HG03175 (cell line): ENCODE data around the gene PRELID1.

Experiments
- ATAC-seq: cut with Tn5 transposase; IDR thresholded peaks from one replicate; pipeline ENCODE4 v1.9.1; 2021; ENCODE audit warnings: mild to moderate bottlenecking, moderate library complexity; ENCODE audit not compliant: unreplicated experiment

PRELID1 gene

DNA sequence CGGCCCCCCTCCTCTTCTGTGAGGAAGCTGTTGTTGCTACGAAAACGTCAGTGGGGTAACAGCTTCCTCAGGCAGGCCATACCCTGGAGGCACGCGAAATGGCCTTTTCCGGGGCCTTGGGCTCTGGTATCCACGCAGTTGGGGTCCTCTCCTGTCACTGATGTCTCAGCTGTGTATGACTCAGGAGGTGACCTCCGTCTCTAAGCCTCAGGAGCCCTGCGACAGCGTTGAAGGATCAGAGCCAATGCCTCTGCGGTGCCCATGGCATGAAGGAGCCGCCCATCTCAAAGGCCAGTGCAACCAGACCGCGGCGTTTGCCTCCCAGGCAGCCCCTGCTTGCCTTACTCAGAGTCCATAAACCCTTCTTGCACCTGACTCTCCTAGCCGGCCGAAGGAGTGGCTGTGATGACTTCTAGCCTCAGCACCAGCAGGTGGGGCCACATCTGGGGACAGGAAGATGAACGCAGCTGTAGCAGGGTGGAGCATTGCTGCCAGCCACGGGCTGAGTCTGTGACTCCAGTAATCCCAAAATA, 9.1 kb downstream of the PRELID1 start:
- ATAC-seq: peak; percentile 20

DNA sequence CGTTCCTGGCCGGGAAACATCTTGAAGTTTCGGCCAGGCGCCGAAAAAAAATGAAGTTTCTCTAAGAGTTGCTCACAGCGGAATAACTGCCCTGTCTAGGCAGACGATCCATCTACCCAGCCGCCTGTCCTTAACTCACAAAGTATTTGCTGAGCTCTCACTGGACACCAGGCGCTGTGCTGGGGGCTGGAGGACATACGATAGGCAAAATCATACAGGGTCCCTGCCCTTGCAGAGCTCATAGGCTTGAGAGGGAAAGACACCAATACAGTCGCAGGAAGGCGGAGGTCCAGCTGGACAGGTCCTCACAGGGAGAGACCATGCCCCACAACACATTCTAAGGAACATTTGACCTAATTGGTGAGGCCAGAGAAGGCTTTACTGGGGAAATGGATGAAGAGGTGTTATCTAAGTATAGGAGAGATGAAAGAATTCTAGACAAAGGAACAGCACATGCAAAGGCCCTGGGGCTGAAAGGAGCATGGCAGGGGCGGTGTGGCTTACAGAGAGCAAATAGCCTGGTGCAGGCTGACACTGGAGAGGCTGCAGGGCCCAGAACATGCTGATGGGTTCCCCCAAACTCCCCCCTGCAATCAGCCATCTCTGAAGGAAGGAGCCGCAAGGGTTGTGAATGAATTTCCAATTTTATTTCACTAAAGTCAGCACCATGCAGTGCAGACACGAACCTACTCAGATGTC, 10.1 kb downstream of the PRELID1 start:
- no peak for ATAC-seq

DNA sequence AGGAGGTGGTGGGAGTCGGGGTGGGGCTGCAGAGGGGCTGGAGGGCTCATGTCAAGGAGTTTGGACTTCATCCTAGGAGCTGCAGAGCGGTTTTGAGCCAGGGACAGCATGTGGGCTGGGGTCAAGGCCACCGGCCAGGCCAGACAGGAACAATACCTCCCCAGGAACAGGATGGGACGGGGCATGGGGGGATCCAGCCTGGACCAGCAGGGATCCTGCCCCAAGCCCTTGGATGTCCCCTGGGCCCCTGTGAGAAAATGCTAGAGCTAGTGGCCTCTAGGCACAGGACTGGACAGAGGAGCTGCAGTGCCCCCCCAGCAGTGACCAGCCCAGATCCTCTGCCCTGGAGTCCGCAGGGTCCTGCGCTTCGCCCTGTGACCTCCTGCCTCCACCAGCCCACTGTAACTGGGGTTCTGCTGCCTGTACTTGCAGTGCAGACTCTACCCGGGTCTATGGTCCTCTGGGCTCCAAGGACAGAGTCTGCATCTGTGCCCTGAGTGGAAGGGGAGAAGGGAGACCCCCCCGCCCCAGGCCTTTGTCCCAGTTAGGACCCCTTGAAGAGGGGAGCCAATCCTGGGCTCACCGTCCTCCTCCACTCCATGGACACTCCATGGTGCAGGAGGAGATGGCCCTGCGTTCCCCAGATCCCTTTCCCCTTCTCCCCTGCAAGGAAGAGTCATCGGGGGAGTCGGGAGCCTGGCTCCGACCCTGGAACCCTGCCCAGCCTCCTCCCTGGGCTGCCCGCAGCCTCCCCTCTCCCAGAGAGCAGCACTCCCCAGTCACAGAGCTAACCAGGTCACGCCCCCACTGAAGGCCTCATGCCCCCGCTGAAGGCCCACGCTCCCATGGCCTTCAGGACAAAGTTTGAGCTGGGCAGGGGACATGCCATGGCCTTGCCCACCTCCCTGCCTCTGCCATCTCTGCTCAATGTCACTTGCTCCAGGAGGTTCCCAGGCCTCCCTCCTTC, 11.1 kb downstream of the PRELID1 start:
- no peak for ATAC-seq

DNA sequence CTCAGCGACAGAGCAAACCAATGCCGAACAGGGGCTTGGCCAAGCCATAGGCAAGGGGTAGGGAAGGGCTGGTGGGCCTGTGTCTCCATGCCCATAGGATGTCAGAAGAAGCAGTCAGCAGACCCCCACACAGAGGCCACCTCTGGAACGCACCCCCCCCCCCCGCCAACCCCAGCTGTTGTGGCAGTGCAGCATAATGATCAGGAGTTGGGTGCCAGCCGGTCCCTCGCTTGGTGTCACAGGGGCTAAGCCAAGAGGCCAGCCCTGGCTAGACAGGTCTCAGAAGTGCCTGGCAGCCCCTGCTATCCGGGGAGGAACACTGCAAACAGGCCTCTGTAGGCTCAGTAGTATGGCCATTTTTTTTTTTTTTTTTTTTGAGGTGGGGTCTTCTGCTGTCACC, 11.8 kb downstream of the PRELID1 start:
- ATAC-seq: no peak

DNA sequence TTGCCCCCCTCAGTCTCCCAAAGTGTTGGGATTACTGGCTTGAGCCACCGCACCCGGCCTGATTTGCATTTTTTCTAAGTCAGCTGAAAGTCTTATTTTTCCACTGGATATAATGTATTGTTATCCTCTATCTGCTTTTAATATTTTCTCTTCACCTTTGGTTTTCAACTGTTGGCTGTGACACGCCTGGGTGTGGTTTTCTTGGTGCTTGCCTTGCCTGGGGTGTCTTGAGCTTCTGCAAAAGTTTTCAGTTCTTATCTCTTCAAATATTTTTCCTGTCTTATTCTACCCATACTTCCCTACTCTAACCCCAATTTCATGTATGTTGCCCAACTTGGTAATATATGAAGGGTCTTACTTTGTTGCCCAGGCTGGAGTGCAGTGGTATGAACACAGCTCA, 12.4 kb downstream of the PRELID1 start:
- ATAC-seq: no peak

DNA sequence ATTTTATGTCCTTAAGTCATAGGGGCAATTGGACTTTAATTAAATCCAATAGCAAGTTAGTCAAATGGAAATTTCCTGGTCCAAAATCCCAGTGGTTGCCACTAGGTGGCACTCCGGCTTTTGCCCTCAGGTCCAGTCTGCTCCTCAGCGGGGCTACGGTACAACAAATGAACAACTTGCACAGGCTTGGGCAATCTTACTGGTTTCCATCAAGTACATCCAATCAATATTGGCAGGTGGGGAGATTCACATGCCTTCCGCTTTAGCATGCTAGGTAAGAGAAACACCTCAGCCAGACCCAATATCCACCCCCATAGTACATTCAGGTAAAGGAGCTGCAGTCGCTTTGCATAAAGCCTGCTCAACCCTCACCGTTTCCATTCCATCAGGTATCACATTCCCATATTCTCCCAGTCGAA, 14.4 kb downstream of the PRELID1 start:
- ATAC-seq: no peak

DNA sequence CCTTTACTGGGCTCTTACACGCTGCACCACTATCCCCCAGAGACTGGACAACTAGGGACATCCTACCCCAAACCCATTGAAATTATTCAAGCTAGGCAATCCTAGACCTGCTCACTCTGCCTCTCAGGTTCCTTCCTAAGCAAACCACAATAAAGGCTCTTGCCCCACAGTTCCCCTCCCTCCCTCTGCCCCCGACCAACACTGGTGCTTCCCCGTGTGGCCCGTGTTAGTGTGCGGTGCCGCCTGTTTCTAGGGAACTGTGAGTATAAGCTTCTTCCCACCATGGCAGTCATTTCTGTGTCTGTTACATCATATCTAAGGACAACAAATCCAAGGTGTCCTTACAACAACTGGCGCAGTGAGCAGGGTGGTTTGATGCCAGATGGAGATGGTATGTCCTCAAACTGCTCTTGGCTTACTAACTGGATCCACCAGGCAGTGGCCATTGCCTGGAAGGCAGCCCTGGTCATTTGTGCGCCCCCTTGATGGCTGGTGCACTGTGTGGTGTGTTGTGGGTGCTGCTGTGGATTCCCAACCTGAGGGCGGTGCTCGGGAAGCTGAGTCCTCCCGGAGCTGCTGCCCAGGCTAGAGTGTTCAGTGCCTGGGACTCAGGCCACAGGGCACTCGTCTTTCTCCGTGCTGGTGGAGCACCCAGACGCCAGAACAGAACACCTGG, 16.5 kb downstream of the PRELID1 start:
- no peak for ATAC-seq

DNA sequence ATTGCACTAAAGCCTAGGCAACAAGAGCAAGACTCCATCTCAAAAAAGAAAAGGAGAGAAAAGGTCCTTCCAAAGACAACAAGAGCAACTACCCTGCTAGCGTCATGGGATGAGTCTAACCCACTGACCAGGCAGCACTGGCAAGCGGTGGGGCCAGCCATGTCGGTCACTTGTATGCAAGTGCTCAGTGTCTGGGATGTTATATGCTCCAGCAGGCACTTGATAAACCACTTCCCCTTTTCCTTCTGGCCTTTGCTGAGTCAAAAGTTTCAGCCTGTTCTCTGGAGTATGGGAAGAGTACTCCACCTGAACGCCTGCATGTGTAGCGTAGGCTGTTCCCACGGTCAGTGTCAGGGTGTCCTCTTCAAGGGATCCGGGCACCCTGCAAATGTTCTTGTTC, 17.3 kb downstream of the PRELID1 start:
- no peak for ATAC-seq

DNA sequence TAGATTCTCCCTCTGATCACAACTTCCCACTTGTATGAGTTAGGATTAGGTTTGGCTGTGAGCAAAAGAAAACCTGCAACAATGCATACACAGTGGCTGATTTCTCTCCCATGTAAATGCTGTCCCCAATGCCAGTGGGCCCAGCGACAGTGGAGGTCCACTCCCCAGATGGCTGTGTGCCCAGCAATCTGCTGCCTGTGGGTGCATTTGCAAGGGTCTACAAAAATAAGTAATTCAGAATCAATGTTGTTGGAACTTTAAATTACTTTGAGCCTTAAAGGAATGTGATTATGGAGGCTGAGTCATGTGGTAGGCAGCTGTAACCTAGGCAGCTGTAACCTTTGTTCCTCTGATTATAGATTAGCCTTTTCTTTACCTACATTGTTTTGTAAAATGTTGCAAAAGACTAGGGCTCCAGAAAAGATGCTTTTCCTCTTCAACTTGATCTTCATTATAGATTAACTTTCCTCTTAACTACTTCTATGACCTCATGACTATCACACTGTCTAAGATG, 22.3 kb downstream of the PRELID1 start:
- ATAC-seq: no peak

DNA sequence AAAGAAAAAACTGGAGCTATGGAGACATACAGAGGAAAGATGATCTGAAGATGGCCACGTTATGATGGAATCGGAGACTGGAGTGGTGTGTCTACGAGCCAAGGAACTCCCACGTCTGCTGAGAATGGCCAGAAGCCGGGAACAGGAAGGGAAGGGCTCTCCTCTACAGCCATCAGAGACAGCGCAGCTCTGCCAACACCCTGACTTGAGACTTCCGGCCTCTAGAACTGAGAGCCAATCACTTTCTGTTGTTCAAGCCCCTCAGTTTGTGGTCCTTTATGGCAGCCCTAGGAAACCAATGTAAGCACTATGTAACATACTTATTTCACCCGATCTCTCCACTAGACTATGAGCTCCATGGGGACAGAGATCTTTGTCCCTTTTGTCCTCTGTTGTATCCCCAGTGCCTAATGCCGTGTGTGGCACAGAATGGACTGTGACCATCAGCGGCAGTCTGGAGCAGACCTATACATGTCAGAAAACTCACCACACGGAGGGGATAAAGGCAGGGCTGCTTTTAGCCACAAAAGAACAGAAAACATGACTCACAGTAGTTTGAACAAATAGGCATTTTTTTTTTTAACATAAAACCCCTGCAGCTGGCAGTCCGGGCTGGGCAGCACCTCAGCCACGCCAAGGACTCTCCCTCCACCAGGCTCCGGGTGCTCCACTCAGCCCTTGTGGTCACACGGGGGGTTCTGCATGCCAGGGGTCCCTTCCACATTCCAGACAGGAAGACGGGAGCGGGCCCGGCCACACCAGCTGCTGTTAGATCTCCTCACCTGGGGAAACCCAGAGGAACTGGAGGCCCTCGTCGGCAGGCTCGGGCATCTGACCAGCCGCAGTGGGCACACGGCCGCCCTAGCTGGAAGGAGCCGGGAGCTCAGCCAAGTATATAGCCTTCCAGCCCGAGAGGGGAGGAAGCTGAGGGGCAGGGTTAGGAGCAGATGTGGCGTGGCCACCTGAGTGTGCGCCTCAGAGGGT, 24.2 kb downstream of the PRELID1 start:
- ATAC-seq: no peak

DNA sequence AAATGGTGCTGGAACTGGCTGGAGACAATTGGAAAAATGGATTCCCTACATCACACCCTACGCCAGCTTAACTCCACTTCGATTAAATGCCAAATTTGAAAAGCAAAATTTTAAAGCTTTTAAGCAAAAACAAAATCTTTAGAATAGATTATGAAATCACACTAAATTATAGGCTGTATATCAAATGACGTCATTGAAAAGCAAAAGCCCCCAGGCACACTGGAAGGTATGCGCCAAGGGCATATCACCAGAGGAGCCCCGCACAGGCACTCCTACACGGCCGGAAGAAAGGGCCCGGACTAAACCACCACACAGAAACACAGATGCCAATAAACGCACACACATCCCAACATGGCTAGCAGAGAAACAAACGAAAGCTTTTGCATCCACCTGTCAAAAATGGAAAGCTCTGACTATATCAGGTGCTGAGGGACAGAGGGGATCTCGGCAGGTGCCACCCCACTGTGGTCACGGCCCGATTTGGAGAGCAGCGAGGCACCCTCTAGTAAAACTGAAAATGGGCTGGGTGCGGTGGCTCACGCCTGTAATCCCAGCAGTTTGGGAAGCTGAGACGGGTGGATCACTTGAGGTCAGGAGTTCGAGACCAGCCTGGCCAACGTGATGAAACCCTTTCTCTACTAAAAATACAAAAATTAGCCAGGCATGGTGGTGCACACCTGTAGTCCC, 25.1 kb downstream of the PRELID1 start:
- no peak for ATAC-seq

DNA sequence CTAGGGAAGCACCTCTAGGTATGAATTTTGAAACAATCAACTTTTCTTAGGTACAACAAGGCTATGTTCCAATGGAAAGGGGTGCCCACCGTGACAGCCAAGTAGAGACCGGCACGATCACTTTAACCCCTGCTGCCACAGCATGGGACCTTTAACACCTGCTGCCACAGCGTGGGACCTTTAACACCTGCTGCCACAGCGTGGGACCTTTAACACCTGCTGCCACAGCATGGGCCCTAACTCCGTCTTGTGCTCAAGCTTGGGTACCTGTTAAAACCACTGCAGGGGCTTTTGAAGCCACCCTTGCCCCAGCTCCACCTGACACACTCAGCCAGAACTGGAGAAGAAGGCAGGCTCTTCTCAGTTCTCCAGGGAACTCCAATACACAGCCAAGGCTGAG, 26.3 kb downstream of the PRELID1 start:
- no peak for ATAC-seq

DNA sequence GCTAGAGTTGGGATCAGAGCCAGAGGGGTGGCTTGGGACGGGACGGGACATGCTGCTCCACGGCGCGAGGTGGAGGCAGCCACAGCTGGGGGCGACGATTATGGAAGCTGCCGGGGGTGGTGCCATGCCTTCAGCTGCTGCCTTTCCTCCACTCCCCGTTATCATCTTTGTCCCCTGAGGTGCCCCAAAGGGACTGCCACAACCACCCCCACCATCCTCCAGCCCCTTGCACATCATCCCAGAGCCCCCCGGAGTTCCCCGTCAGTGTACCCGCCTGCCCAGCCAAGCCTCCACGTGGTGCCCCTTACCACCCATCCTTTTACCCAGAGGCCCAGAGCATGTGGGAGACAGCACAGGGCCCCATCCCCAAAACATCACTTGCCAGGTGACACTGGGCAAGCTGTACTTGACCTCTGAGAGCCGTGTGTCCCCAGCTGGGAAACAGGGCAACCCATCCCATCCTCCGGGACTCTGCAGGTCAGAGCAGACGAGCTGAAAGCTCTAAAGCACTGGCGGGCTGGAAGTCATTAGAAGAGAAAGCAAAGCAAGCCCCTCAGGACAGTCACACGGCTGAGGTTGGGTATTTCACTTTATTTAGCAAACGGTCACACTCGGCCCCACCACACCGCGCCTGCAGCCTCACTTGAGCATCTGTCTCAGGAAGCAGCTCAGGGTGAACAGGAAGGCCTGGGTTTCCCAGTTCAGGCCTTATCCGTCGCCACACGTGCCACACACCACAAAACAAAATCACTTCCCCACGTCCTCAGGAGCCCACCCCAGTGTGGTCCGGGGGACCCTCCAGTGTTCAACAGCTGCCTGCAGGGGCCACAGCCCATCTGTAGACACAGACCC, 27.6 kb downstream of the PRELID1 start:
- no peak for ATAC-seq

DNA sequence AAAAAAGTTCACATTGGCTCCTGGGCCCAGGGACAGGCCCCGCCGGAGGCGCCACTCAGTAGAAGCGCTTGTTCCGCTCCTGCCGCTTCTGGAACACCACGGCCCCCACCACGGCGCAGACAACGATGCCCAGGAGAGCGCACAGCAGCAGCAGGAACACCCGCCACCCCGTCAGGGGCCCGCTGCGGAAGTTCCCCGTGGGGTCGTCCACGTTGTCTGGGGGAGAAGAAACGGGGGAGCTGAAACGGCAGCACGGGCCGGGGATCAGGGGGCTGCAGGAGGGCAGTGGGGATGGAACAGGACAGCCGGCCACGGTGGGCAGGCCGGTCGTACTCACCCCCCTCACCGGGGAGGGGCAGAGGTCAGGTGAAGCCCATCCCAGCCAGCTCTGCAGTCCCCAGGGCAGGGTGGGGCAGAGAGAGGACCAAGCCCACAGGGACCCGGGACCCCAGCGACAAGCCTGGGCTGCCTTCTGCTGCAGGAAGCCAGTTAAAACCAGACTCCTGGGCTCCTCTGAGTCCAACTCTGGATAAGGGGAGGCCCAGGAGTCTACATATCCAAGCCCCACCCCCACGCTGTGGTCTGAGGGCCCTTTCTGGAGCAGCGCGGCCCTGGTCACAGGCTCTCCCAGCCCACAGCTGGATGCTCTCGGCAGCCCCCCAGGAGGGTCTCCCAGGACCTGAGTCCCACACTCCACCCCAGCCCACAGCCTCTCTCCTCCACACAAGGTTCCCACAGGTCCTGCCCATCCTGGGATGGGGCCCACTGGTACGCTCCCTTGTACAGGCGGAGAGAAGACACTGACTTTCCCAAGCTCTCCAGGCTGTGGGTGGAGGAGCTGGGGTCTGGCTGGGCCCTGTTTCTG, 28.7 kb downstream of the PRELID1 start:
- no peak for ATAC-seq

DNA sequence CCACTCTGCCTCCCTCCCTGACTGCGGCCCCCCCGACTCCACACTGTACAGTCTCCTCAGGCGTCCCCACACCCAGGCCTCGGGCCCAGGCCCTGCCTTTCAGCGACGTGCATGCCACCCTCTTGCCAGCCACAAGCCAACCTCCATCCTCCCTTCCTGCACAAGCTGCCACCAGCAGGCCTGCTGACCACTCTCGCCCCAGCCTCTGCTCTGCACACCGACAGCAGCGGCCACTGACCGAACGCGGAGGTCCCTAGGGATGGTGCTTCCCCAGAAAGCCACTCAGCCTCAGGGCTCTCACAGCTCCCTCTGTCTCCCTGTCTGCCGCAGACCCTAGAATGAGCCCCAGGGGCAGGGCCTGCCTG, 29.3 kb downstream of the PRELID1 start:
- ATAC-seq: no peak

DNA sequence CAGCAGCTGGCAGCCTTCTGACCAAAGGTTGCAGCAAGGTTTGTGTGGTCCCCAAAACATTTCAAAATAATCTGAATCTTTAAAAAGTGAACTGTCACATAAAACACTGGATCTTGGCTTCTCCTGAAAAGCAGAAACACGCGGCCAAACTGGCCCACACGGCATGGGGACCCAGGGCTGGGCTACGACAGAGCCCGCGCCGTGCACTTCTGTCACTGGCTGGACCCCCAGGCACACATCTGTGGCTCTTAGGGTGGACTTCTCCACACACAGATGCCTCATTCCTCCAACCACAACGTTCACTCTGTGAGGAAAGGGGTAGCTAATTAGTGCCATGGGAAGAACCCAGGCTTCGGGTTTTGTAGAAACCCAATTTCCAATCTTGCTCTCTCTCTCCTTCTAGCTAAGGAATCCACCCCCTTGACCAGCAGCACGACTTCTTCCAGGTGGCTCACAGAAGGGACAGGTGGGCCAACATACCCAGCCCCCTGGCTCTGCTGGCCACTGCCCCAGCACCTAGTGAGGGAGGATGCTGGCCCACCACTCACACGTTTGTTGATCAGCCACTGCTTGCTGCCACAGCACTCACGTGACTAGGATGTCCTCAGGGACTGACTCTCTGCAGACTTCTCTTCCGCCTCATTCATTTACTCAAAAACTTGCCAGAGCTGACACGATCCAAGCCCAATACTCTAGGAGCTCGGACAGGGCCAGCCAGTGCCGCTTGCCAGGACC, 30.0 kb downstream of the PRELID1 start:
- ATAC-seq: no peak

DNA sequence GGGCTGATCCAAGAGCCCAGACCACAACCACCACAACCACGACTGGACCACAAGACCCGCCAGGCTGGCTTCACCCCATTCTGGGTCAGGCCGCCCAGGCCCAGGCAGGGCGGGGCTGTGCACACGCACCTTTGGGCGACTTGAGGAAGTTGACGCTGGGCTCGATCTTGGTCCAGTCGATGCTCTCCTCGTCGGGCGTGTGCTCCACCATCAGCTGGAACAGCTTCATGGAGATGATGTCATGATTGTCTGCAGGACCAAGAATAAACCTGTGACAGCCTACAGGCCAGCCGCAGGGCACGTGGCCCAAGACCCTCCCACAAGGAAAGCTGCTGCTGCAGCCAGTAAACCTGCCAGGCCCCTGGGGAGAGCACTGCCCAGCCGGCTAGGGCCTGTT, 30.6 kb downstream of the PRELID1 start:
- ATAC-seq: no peak
